Small intestine (tissue), 7 donors: ENCODE measurements around the gene ZNF783. TPM values are rescaled to one million over a fixed set of nuclear protein-coding genes. Genes with fewer than 3 reads are reported as not detected.

ENCODE experiments used
- DNase-seq, 2 donors: peaks; one replicate each; pipeline versions ENCODE4 v3.0.0 to v3.0.0-alpha.2; 2013
- FAIRE-seq: peaks from 2 replicates; lab custom pipeline; 2012; peaks lifted over from hg19 to GRCh38; lab: Jason Lieb, UNC
- H3K27ac ChIP-seq, 3 donors: one replicate each; pipeline ENCODE4 v1.5.1; 2013; ENCODE audit warnings: low read length in 2 of 3, mild to moderate bottlenecking in 2 of 3, control low read depth in 1 of 3, inconsistent platforms in 1 of 3, low read depth in 1 of 3, moderate library complexity in 1 of 3
- H3K27me3 ChIP-seq, 3 donors: one replicate each; pipeline ENCODE4 v1.6.1; 2013; ENCODE audit warnings: low read length in 3 of 3, inconsistent platforms in 1 of 3; ENCODE audit not compliant: control insufficient read depth in 3 of 3, insufficient read depth in 3 of 3
- H3K36me3 ChIP-seq, 3 donors: one replicate each; pipeline ENCODE4 v1.6.1; 2013; ENCODE audit warnings: low read length in 3 of 3, inconsistent platforms in 1 of 3, low read depth in 1 of 3, mild to moderate bottlenecking in 1 of 3, moderate library complexity in 1 of 3; ENCODE audit not compliant: control insufficient read depth in 3 of 3, insufficient read depth in 2 of 3
- H3K4me1 ChIP-seq, 3 donors: one replicate each; pipeline ENCODE4 v1.6.1; 2013; ENCODE audit warnings: low read length in 2 of 3, inconsistent platforms in 1 of 3, low read depth in 1 of 3, mild to moderate bottlenecking in 1 of 3, moderate library complexity in 1 of 3; ENCODE audit not compliant: control insufficient read depth in 3 of 3, insufficient read depth in 2 of 3
- H3K4me3 ChIP-seq, 3 donors: one replicate each; pipeline ENCODE4 v1.5.1; 2013; ENCODE audit warnings: low read length in 3 of 3, control low read depth in 1 of 3, inconsistent platforms in 1 of 3, low read depth in 1 of 3, mild to moderate bottlenecking in 1 of 3, moderate library complexity in 1 of 3
- H3K9me3 ChIP-seq, 2 donors: one replicate each; pipeline ENCODE4 v1.6.1; 2013; ENCODE audit warnings: low read depth in 1 of 2, low read length in 1 of 2; ENCODE audit not compliant: control insufficient read depth in 2 of 2, insufficient read depth in 1 of 2
- WGBS, 3 donors: extraction: QIAGEN DNeasy Blood & Tissue Kit; methylation state at CpG; one replicate each; pipeline ENCODE4 v1.1.7; 2013; 5-methylcytosine and 5-hydroxymethylcytosine counted together
- polyA plus RNA-seq, 4 donors: library from polyadenylated mRNA; stranded (reverse) in 3 of 4; unstranded in 1 of 4; fragments of 200-250 nt in 3 of 4; fragments of 120-200 nt in 1 of 4; gene quantifications; one replicate each; pipeline versions ENCODE4 v1.2.1 to v1.2.3, GENCODE V29; 2013
- donor health status: healthy with polysubstance abuse.
- donor health status: control.
- donor health status: control.
- donor health status: Bipolar disorder and iron deficiency.
- donor health status: healthy.

ZNF783 gene
- polyA plus RNA-seq, 4 donors, result 3.2 to 9.8 (median 5.0) TPM

DNA sequence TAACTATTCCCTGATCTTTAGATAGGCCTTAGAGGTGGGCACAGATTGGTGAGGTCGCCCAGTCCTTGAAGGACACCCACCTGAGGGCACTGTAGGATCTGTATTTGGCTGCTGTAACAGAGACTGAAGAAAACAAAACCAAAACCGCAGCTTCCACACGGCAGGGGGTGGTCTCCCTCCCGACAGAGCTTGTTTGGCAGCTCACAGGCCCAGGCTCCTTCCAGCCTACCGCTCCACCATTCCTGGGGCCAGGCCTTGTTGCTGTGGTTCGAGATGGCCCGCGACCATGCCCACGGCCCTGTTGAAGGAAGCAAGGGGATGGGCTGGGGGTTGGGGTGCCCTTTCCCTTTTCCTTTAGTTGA is 30.4 kb downstream of the ZNF783 start:
- Histone ChIP-seq H3K4me3 (no peak overlapping the region), H3K27me3 (no peaks in the 10 kb centered on the region), H3K36me3 (peaks cover 0 to 47% (median 0%) of the 10 kb centered on the region in 3 donors), H3K27ac (no peak overlapping the region), H3K4me1 (no peaks in the 10 kb centered on the region), H3K9me3 (no peaks in the 10 kb centered on the region)
- FAIRE-seq, result no peak
- 74 to 83% (median 81%) methylated on average over 9 of the region's 9 CpGs for WGBS, 3 donors
- no peak for DNase-seq

DNA sequence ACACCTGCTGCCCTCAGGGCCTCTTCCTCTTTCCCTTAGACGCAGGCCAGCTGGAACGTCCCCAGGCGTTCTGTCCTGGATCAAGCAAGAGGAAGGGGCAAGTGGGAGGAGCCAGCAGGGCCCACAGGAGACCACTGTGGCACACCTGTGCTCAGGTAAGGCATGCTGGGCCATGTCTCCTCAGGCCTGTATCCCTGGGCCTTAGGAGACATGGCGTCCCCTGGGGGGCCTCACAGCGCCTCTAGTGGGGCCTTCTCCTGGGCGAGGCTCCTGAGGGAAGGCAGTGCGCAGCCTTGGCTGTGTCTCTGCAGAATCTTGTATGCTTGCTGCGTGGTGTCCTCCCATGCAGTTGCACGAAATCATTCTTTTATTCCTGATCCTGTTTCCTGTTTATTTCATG is 31.3 kb downstream of the ZNF783 start:
- no peak for FAIRE-seq
- WGBS, 3 donors, result 90 to 97% (median 92%) methylated on average over 9 of the region's 9 CpGs
- DNase-seq, result no peak
- H3K4me3 ChIP-seq, result no peak overlapping the region
- H3K36me3 ChIP-seq, result peaks cover 0 to 44% (median 0%) of the 10 kb centered on the region in 3 donors
- H3K4me1 ChIP-seq, result no peaks in the 10 kb centered on the region
- no peaks in the 10 kb centered on the region for H3K27me3 ChIP-seq
- no peak overlapping the region for H3K27ac ChIP-seq
- H3K9me3 ChIP-seq, result peaks cover 0 to 2% of the 10 kb centered on the region in 2 donors

DNA sequence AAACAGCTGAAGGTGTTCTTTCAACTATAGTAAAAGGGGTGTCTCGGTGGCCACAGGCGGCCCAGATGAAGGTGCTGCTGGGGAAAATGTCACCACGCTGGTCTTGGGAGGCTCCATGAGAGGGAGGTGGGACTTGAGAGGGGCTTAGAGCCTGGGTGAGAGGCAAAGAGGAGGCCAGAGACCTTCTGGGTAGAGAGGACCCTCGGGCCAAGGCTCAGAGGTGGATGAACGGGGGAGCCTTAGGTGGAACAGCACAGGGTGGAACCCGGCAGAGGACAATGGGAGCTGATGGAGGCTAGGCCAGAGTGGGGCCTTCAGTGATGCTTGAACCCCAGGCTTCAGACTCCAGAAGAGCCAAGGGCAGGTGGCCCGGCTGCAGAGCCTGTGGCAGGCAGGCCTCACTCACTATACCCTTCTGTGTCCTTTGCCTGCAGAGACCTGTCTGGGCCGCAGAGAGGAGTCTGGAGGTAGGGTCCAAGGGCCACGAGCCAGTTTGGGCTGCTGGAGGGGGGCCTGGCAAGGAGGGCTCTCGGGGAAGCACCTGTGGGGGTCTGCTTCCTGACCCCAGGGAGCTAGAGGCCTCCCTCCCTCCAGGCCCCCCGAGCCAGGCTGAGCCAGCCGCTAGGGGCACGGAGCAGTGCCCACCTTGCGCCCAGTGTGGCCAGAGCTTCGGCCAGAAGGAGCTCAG is 32.1 kb downstream of the ZNF783 start:
- Histone ChIP-seq H3K4me1 (no peaks in the 10 kb centered on the region), H3K36me3 (peaks cover 0 to 39% (median 0%) of the 10 kb centered on the region in 3 donors), H3K9me3 (peaks cover 0 to 5% of the 10 kb centered on the region in 2 donors), H3K4me3 (no peak overlapping the region), H3K27me3 (no peaks in the 10 kb centered on the region), H3K27ac (no peak overlapping the region)
- FAIRE-seq (no peak), DNase-seq (no peak)
- 91 to 95% (median 94%) methylated on average over 14 to 15 of the region's 15 CpGs for WGBS, 3 donors

DNA sequence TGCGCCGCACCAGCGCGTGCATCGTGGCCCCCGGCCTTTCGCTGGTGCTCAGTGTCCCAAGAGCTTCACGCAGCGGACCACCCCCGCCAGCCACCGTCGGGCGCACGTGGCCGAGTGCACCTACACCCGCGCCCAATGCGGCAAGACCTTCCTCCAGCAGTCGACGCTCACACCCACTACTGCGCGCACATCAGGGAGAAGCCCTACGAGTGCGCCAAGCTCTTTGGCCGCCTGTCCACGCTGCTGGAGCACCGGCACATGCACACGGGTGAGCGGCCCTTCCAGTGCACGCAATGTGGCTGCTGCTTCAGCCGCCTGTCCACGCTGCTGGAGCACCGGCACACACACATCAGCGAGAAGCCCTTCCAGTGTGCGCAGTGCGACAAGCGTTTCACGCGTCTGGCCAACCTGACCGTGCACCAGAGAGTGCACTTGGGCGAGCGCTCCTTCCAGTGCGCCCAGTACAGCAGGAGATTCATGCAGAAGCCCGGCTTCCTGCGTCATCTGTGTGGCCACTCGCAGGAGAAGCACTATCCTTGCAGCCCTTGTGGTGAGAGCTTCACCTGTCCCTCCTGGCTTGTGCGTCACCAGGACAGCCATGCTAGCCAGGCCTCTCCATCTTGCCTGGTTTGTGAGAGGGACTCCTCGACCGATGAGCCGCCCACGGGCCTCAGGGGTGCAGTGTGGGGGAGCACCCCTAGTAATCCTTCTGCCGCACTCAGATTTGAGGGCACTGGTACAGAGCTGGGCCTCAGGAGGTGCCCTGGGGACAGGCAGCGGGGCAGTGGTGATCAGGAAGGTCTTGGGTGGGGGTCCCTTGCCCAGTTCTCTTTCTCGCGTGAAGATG is 32.9 kb downstream of the ZNF783 start:
- Histone ChIP-seq H3K27ac (no peak overlapping the region), H3K36me3 (peaks cover 0 to 31% (median 0%) of the 10 kb centered on the region in 3 donors), H3K4me3 (no peak overlapping the region), H3K4me1 (no peaks in the 10 kb centered on the region), H3K9me3 (peaks cover 0 to 5% of the 10 kb centered on the region in 2 donors), H3K27me3 (no peaks in the 10 kb centered on the region)
- FAIRE-seq (no peak), DNase-seq (no peak)
- WGBS, 3 donors, result 95 to 97% (median 97%) methylated on average over 49 to 55 of the region's 55 CpGs

DNA sequence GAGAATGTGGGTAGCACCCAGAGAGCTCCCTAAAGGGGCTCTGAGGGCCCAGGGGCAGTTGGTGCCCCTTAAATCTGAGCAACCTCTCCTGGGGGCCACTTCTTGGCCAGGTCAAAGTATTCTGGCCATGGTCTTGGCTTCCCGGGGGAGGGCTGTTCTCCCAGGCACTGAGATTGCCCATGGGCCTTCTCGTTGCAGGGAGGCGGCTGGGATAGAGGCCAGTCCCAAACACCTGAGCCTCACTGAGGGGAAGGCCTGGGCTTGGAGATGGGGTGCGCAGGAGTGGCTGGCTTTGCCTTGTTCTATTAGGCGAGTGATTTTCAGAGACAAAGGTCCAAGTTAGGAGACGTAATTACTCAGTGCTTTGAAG is 33.5 kb downstream of the ZNF783 start:
- Histone ChIP-seq H3K27ac (no peak overlapping the region), H3K27me3 (no peaks in the 10 kb centered on the region), H3K9me3 (peaks cover 0 to 5% of the 10 kb centered on the region in 2 donors), H3K4me3 (no peak overlapping the region), H3K4me1 (no peaks in the 10 kb centered on the region), H3K36me3 (peaks cover 0 to 27% (median 0%) of the 10 kb centered on the region in 3 donors)
- WGBS, 3 donors, result 92 to 95% (median 94%) methylated on average over 6 of the region's 6 CpGs
- DNase-seq (no peak), FAIRE-seq (no peak)

DNA sequence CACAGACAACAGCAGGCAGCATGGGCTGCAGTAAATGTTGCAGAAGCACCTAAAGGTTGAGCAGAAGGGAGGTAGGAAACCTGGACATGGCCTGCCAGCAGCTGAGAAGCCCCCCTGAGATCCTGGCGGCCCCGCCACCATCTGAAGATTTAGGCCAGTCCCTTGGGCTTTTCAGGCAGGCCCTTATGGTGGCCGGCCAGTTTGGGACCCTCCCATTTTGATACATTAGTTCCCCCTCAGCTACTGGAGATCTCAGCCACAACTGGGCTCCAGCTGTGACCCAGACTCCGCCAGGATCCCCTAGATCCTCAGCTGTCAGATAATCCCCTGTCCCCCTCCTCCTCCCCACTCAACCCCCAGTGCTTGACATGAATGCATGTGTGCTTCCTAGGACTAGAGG is 34.4 kb downstream of the ZNF783 start:
- FAIRE-seq, result no peak
- 89 to 97% (median 95%) methylated on average over 4 of the region's 4 CpGs for WGBS, 3 donors
- DNase-seq, result no peak
- Histone ChIP-seq H3K27ac (no peak overlapping the region), H3K36me3 (peaks cover 0 to 27% (median 0%) of the 10 kb centered on the region in 3 donors), H3K4me3 (no peak overlapping the region), H3K4me1 (no peaks in the 10 kb centered on the region), H3K27me3 (no peaks in the 10 kb centered on the region), H3K9me3 (peaks cover 0 to 5% of the 10 kb centered on the region in 2 donors)

DNA sequence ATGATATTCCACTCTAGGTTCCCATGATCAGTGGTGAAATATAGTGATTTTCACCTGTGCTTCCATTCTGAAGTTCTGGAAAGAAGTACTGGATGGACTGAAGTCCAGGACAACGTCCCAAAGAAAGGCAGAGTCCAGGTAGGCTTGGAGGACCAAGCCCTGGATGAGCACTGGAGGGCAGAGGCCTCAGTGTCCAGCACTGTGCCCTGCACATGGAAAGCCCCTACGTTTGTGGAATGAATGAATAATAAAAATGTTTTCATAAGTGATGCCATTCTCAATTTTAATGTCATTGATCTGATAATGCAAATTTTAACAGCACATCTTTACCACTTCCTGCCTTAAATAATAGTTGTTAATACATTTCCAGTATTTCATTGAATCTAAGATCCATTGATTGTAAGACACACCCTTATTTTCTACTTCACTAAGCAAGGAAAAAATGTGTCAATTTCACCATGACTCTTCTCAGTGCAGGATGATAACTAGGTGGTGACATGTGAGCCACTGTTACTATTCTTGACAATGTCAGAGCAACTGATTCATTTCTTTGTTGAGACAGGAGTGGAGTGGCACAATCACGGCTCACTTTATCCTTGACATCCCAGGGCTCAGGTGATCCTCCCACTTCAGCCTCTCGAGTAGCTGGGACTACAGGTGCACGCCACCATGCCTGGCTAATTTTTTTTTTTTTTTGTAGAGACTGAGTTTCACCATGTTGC is 35.2 kb downstream of the ZNF783 start:
- 58 to 77% (median 68%) methylated on average over 5 of the region's 5 CpGs for WGBS, 3 donors
- FAIRE-seq, result no peak
- Histone ChIP-seq H3K36me3 (peaks cover 0 to 24% (median 0%) of the 10 kb centered on the region in 3 donors), H3K9me3 (peaks cover 0 to 5% of the 10 kb centered on the region in 2 donors), H3K27me3 (no peaks in the 10 kb centered on the region), H3K4me1 (no peaks in the 10 kb centered on the region), H3K27ac (no peak overlapping the region), H3K4me3 (no peak overlapping the region)
- DNase-seq, result no peak

DNA sequence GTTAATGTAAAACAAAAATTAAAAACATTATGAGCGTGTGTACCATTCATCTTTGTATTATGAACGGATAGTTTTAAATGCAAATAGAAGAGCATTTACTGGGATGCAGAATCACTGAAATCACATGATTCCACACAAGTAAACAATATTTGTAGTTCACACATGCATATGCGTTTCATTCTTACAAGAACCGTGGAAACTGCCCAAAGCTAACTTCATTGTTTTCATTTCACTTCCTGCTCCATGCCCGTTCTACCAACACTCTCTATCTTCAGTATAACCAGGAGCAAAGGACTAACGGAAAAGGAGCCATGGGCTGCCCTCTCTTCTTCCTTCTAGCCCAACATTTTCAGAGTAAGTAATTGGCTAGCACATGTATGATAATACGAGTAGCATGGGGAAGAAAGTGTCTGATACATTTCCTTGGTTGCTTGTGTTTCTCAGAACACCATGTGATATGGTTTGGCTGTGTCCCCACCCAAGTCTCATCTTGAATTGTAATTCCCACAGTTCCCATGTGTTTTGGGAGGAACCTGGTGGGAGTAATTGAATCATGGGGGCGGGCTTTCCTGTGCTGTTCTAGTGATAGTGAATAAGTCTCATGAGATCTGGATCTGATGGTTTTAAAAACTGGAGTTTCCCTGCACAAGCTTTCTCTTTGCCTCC is 38.8 kb downstream of the ZNF783 start:
- FAIRE-seq, result no peak
- no peak for DNase-seq
- WGBS, 3 donors, result 61 to 78% (median 73%) methylated on average over 8 of the region's 8 CpGs

More for the DNA sequence above, 38.8 kb downstream of the ZNF783 start:
- Histone ChIP-seq H3K9me3 (peaks cover 0 to 5% of the 10 kb centered on the region in 2 donors), H3K27ac (no peak overlapping the region), H3K27me3 (no peaks in the 10 kb centered on the region), H3K36me3 (peaks cover 0 to 6% (median 0%) of the 10 kb centered on the region in 3 donors), H3K4me1 (no peaks in the 10 kb centered on the region), H3K4me3 (no peak overlapping the region)
